RPMI7951 (cell line): ENCODE results near the gene SLC39A1. TPM values are rescaled to one million over a fixed set of nuclear protein-coding genes. Genes with fewer than 3 reads are reported as not detected.

Source experiments
- DNase-seq: peaks from one replicate; pipeline ENCODE4 v3.0.0-alpha.2; 2012; ENCODE audit warnings: low read depth
- total RNA-seq: library from RNA; depleted of rRNA; stranded (reverse); fragments of >200 nt; shearing (Covaris generic); gene quantifications from 2 replicates; pipeline ENCODE4 v1.2.3, GENCODE V29; 2014

Gene SLC39A1
- total RNA-seq, 1 experiment from 2014 or later: 70.4 TPM

- no peak for DNase-seq
These were observed 12.2 kb downstream of the SLC39A1 start for GRCh38 chr1:153951183-153951582.

DNA sequence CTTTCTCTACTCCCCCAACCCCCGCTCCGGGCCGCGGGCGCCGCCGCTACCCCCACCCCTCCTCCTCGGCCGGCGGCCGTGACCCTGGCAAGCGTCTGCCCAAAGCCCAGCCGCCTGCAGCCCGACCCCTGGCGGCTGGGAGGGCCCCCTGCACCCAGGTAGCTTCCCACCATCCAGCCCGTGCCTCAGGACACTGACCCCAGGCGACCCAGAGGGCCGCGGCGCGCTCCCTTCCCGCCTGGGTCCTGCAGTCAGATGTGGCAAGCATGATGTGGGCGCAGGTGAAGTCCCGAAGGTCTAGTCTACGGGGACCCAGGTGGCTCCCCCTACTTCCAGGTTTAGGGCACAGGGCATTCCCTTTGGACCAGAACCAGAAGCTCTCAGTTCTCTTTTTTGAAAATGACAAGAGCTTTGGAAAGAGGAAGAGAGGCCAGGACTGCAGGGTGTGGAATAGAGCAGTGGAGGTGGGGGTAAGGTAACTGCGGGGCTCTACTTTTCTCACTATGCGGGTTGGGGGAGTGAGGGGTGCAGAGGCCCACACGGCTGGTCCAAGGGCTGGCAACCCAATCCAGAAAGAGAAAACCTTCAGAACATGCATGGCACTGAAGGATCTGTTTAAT, 16.6 kb downstream of the SLC39A1 start, which contains the start of gene DENND4B:
Gene DENND4B (minus strand): TSS at position 97 of the 620 bp plus-strand sequence. CDS start 2,344 bp downstream, outside the sequence.
- peak; percentile 74 for DNase-seq

GRCh38 chr1:153945795-153946621, 17.3 kb downstream of the SLC39A1 start:
- peak; percentile 77 for DNase-seq

DNA sequence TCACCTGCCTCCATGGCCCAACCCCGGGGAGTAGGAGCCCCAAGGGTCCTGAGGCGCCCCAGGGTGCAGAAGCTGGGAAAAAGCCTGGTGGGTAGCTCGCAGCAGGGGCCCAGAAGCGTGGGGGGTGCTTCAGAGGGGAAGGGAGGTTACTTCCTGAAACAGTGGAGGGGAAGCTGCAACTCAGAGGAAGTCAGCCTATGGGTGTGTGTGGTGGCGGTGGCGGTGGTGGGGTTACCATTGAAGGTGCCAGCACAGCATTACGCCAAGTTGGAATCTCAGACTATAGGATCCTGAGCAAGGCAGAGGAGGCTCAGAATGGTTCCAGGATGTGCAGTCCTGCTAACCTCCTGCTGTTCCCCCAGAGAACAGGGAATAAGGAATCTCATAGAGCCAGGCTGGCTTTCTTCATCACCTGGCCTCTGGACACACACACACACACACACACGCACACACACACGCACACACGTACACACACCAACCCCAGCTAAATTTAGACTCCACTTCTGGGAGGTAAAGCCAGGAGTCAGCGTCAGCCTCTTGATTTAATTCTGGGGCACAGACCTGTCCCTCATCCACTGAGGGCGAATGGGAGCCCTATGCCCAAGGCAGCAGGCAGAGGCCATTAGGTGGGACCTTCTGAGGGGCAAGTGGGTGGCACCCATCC, 18.1 kb downstream of the SLC39A1 start:
- peak; percentile 34 for DNase-seq

GRCh38 chr1:153944827-153945117, 18.6 kb downstream of the SLC39A1 start:
- DNase-seq: no peak

DNA sequence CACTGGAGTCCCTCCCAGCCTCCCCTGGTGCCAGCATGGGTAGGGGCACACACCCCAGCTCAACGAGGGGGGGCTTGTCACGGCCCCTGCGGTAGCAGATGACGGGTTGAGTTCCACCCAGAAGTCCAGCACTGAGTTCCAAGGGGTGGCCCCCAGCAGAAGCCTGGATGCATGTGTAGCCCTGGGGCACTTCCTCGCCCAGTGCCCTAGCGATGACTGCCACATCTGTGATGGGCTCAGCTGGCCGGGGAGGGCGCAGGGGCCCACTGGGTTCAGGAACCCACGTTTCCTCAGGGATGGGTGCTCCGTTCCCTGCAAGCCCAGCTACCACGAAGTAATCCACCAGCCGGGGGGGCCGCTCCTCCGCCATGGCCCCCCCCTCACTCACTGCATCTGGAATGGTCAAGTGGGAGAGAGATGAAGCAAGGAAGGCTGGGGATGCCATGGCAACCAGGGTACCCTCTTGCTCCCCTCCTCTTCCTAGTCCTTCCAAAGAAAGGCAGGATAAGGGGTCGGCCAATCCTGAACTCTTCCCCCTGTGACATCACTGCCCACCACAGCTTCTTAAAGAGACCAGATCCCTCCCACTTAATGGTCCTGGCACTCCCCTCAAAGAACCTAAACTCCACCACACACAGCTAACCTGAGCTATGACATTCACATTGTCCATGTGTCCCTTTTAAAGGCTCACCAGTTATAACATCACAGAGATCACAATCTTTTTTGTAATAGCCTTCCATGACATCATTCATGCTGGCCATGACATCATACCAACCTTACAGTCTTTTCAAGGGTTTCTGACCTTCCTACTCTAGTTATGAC, 19.1 kb downstream of the SLC39A1 start:
- DNase-seq: no peak

DNA sequence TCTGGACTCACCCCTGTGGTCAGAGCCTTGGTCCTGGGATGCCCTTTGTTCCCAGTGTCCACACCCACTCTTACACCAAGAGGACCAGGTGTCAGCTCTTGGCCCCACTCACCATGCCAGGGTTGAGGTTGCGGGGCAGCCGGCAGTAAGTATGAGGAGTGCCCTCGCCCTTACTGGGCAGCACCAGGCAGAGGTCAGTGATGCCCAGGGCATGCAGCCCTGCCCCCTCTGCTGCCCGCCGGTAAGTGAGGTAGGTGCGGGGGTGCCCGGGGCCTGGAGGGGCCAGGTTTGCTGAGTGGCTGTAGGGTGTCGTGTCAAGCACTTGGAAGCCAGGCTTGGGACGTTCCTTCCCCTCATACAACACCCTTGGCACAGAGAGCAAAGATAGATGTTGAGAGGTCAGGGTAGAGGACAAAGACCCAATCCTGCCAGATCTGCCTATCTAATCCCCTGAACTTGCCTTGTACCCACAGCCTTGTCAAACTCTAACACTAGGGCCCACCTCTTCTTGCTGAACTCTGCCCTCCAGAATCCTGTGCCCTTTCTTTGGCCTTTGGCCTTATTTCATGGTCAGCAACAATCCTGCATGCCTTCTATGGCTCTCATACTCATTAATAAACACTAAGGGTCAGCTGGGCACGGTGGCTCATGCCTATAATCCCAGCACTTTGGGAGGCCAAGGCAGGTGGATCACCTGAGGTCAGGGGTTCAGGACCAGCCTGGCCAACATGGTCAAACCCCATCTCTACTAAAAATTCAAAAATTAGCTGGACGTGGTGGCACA, 20.4 kb downstream of the SLC39A1 start:
- DNase-seq: no peak

DNA sequence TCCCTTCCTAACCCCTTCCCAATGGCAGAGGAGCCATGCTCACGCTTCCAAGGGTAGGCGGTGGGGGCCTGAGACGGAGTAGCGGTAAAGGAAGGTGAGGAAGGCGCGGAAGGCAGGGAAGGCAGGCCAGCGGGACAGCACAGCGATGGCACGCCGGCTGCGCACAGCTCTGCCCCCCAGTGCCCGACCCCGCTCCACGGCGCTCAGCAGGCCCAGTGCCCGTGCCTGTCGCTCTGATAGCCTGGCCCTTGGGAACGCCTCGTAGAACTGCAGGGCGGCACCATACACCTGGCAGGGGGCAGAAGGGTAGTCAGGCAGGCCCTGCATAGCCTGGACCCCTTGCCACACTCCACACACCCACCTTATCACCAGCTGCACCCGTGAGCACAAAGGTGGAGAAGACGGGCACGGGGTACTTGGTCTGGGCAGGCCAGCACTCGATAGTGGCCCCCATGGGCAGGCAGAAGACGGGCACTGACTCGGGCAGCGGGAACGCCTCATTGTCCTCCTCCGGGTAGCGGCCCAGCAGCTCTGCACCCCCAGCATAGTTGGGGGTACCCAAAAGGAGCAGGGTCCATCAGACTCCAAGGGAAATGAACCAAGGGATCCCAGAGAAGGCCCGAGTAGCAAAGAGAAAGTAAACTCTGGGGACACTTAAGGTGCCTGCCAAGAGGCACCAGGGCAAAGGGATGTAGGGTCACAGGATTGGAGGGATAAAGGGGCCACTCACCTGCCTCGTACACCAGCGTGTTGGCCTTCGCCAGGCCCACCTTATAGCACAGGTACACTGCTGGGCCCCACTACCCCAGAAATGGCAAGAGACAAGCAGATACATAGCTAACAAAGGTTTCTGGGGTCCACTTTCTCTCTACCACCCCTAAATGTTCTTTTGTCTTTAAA, 21.3 kb downstream of the SLC39A1 start:
- no peak for DNase-seq

DNA sequence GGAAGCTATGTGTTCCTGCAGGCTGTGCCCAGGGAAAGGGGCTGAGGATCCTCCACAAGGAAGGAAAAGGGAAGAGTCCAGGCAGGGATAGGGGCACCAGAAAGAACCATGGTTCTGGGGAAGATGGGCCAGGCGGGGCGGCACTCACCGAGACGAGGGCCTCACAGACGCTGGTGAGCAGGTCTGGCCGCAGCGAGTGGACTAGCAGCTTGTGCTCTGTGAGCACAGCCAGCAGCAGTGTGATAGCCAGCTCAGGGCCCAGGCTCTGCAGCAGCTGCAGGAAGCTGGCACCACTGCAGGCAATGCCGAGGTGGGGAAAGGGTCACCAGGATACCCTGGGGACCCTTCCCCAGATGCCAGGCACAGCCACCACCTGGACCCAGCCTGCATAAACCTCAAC, 22.6 kb downstream of the SLC39A1 start:
- no peak for DNase-seq

DNA sequence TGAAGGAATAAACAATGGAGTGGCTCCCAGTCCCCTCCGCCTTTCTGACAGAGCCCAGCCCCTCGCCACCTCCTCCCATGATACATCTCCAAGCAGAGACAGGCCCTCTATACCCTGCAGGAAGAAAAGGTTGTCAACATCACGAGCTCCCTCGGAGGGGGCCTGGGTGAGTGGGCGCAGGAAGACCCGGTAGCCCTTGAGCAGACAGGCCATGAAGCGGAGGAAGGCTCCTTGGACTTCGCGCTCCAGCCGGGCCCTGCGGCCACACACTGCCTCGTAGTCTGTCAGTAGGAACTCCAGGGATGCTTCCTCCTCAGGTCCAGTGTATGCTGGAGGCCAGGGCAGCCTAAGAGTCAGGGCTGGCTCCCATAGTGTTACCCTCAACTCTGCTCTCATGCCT, 23.9 kb downstream of the SLC39A1 start:
- DNase-seq: no peak

- DNase-seq: no peak
These were observed 24.3 kb downstream of the SLC39A1 start for GRCh38 chr1:153938996-153939395.

DNA sequence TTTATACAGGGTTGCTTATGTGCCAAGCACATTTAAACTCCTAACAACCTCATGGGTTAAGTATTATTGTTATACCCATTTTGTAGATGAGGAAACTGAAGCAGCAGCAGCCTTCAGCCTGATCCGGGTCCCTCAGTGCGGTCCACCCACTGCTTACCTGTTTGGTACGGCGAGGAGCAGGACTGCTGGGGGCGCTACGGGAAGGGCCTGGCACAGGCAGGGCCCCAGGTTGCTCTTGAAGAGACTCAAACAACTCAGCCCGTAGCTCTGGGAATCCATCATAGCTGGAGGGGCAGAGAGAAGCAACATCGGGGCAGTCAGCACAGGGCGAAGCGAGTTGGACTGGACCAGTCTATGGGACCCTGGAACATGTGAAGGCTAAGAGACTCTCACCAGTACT, 26.0 kb downstream of the SLC39A1 start:
- DNase-seq: no peak

DNA sequence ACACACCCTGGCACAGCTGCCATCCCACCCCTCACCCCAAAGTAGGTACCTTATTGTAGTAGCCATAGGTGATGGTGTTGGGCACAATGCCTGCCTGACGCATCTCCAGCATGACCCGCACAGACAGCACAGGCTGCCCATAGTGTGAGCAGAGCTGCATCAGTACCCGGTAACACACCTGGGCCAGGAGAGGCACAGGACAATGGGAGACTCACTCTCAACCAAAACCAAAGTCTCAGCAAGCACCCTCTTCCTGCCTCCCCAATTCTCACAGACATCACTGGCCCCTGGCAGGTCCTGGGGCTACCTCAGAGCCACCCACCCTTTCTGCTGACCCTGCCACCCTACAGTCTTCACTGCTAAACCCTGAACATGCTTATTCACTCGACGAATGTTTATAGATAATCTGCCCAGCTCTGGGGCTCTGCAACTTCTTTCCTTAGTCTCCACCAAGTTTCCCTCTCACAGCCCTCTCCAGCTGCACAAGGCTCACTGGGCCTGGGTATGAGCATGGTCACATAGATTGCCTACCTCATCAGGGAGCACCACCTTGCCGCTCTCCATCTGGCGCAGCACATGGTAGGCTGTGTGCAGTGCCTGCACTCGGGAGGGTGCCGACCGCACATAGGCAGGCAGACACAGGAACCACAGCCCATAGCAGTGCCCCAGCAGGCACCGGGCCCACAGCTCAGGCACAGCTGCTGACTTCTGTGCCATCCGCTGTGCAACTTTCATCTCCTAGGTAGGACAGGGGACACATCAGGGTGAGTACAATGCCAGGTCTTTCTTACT, 27.1 kb downstream of the SLC39A1 start:
- no peak for DNase-seq

DNA sequence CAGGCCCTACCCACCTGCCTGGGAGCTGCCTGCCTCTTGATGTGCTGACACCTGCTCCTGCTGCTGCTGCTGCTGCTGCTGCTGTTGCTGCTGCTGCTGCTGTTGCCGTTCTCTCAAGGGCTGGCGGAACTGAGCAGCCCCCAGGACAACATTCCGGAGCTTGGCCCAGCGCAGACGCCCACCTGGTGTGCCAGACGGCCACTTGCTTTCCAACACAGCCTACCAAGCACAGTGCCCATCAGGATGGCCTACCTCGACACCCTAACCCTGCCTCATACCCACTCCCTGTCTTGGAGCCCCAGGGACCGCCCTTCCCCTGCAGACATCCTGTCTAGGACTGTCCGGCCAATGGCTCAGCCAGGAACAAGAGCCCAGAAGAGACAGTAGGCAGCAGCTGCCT, 28.6 kb downstream of the SLC39A1 start:
- DNase-seq: no peak

GRCh38 chr1:153933955-153934354, 29.4 kb downstream of the SLC39A1 start:
- no peak for DNase-seq

DNA sequence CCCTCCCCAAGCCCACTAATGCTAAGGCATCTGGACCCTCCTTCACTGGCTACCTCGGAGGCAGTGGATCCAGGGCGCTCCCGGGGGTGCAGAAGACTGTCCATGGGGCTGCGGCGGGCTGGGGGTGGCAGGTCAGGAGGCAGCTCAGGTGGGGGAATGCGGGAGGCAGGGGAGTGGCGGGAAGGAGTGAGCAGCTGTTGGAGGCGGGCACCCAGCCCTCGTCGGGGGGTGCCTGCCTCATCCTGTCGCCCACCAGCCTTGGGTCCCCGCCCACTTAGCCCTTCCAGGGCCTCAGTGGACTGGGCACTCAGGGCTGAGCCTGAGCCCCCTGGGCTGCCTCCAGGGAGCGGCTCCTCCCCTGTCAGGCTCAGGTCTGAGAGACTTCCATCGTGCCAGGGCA, 29.9 kb downstream of the SLC39A1 start:
- DNase-seq: no peak

DNA sequence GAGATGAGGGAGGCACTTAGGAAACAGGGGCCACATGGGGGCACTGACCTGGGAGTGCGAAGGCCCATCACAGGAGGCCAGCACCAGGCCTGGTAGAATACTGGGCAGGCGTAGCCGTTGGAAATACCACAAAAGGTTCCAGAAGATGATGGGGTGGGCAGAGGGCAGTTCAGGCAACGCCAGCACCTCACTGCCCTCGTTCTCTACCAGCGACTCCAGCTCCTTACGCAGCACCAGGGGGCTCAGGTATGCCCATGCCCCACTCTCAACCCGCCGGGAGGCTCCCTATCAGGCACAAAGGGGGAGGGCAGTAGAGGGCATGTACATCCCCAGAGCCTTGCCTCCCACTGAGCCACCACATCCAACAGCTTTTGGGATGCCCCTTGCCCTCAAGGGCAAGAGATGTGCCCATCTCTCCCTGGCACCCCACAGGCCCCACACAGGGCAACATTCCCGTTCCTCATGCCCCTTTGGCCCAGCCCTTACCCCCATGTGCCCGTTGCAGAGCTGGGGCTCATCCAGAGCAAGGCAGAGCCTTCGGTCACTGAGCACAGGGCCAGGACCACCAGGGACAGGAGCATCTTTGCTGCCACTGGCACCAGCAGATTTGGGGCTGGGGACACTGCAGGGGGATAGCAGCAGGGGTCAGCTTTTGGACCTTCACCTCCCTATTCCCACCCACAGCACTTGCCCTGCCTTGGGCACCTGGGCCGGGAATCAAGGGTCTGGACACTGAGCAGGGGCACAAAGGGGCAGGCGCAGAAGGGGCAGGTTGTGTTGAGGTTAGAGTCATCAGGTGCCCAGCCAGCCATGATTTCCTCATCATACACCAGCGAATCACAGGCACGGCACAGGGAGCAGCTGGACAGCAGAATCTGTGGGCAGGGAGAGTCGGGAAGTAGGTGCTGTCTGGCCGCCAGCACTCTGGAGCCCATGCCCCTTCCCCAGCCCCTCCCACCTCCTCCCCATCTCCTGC, 30.9 kb downstream of the SLC39A1 start:
- DNase-seq: no peak
